ENCODE results near the gene FAM170B. TPM values are rescaled to one million over a fixed set of nuclear protein-coding genes. Genes with fewer than 3 reads are reported as not detected.

The FAM170B gene
- total and polyA plus RNA-seq, 5 donors = not detected

DNA sequence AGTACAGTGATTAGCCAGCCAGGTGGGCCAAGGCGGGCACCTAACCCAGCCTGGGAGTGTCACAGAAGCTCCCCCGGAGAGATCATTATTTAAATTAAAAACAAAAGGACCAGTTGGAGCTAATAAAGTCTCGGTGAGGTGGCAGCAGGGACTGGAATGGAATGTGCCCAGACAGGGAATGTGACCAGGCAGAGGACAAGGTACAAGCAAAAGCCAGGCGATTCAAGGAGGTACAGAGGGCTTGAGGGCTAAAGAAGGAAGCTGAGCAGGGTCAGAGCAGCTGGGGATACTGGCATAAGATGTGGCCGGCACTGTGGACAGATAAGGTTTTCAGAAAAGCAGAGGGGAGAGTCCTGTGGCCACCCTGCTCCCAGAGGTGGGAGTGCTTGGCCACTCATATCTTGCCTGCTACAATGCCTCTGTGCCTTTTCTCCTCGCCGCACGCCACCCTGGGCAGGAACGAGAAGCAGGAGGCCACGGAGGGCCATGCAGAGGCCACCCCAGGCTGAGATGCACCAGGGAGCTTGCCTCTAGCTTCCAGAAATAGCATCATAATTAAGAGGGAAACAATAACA lies 41.2 kb upstream of the FAM170B start:
- no peak overlapping the region for H3K4me3 ChIP-seq (ENCODE audit: low read length)
- intact Hi-C loops (cut with DNase I) = no loop called here
- peaks cover 11% of the 10 kb centered on the region for H3K4me1 ChIP-seq (ENCODE audit: control insufficient read depth, insufficient read depth, low read length)
- 85% methylated on average over 10 of the region's 10 CpGs for whole genome bisulfite sequencing
- ATAC-seq = no peak
- H3K9me3 ChIP-seq (ENCODE audit: control insufficient read depth, low read length) = no peaks in the 10 kb centered on the region
- H3K27me3 ChIP-seq (ENCODE audit: control insufficient read depth, insufficient read depth) = no peaks in the 10 kb centered on the region
- no peak for DNase-seq
- no peak overlapping the region for H3K27ac ChIP-seq (ENCODE audit: low read length)

DNA sequence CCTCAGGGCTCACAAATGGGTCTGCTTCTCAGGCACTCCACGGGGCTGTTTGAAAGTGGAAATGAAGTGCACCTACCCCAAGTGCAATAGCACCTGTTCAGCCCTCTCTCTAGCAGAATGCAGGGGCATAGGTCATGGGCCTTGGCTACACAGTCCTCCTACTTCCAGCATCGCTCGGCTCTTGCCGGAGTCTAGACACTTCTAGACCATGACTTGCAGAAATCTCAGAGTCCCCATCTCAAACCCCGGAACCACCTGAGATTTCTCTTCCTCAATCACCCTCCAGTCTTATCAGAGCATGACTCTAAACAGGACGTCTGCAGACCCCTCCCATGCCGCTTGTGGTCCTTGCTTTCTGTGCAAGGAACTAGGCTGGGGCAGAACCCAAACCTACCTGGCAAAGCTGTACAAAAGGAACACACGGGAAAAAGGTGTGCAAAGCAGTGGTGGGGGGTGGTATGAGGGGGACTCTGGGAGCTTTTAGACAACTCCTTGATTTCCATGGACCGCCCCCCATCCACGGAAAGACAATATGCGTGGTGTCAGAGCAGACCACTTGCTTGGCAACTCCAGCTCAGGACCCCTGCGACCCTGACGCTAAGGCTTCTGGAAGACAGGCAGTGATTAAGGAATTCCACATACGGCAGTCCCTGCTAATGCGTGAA lies 40.6 kb upstream of the FAM170B start:
- 80% methylated on average over 15 of the region's 15 CpGs for WGBS
- DNase-seq (no peak), ATAC-seq (no peak)
- Histone ChIP-seq H3K27ac (ENCODE audit: low read length) (no peak overlapping the region), H3K4me1 (ENCODE audit: control insufficient read depth, insufficient read depth, low read length) (peaks cover 11% of the 10 kb centered on the region), H3K27me3 (ENCODE audit: control insufficient read depth, insufficient read depth) (no peaks in the 10 kb centered on the region), H3K4me3 (ENCODE audit: low read length) (no peak overlapping the region), H3K9me3 (ENCODE audit: control insufficient read depth, low read length) (no peaks in the 10 kb centered on the region)
- intact Hi-C loops (cut with DNase I) = no loop called here

DNA sequence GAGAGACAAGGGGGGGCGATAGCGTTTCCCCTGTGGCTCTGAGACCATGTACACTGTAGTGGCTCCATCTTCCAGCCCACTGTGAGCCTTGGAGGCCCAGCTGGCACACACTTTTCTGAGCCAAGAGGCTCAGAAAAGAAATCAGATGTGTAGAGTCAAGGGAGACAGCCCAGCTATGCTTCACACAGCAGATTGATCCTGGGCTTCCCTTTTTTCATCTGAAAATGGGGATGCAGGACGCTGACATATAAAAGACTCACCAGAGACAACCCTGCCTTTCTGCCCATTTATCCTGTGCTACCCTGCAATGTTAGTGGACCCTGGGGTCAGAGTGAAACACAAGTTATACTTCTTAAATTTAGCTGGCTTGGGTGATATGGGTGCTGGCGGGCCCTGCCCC lies 40.0 kb upstream of the FAM170B start:
- H3K4me1 ChIP-seq (ENCODE audit: control insufficient read depth, insufficient read depth, low read length) = peaks cover 11% of the 10 kb centered on the region
- intact Hi-C loops (cut with DNase I) = no loop called here
- DNase-seq (no peak), ATAC-seq (no peak)
- no peaks in the 10 kb centered on the region for H3K9me3 ChIP-seq (ENCODE audit: control insufficient read depth, low read length)
- WGBS = 77% methylated on average over 4 of the region's 4 CpGs
- no peak overlapping the region for H3K27ac ChIP-seq (ENCODE audit: low read length)
- no peaks in the 10 kb centered on the region for H3K27me3 ChIP-seq (ENCODE audit: control insufficient read depth, insufficient read depth)
- no peak overlapping the region for H3K4me3 ChIP-seq (ENCODE audit: low read length)

DNA sequence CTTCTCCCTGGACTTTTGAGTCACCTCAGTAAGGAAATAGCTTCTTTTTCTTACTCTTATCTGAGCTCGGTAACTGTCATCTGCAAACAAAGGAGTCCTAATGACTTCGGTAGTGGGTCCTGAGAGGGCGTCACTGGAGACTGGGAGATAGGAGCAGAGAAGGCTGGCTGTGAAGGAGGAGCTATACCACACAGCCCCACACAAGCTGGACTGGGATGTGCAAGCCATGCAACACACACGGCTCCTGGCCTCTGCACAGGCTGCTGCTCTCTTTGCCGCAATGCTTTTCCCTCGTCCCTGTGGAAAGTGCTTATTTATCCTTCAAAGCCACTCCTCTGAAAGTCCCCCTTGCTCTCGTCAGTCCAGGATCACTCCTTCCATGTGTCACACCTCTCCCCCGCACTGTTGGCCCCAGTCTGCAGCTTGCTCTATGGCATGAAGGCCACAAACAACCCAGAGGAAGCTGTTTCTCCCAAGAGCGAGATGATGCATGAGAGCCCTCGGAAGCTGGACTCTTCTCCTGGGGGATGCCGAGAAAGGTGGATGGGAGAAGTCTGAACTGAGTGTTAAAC lies 39.5 kb upstream of the FAM170B start:
- WGBS = 88% methylated on average over 11 of the region's 11 CpGs
- Histone ChIP-seq H3K4me1 (ENCODE audit: control insufficient read depth, insufficient read depth, low read length) (peaks cover 11% of the 10 kb centered on the region), H3K27ac (ENCODE audit: low read length) (no peak overlapping the region), H3K27me3 (ENCODE audit: control insufficient read depth, insufficient read depth) (no peaks in the 10 kb centered on the region), H3K4me3 (ENCODE audit: low read length) (no peak overlapping the region), H3K9me3 (ENCODE audit: control insufficient read depth, low read length) (no peaks in the 10 kb centered on the region)
- DNase-seq (no peak), ATAC-seq (no peak)
- intact Hi-C loops (cut with DNase I) = no loop called here

DNA sequence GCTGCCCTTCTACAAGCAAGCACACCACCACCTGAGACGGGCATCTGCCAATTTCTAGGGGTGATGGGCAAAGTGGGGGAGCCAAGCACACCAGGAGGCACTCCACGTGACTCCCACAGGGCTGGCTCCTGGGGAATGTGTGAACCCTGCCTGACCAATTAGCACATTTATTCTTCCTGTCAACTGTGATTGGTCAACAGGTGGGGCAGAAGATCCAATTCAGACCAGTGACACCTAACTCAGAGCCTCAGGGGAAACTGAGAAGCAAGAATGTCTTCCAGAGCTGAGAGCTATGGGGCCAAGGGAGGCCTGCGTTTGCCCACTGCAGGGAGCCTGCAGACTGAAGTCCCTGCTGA lies 38.9 kb upstream of the FAM170B start:
- Histone ChIP-seq H3K9me3 (ENCODE audit: control insufficient read depth, low read length) (no peaks in the 10 kb centered on the region), H3K27me3 (ENCODE audit: control insufficient read depth, insufficient read depth) (no peaks in the 10 kb centered on the region), H3K4me1 (ENCODE audit: control insufficient read depth, insufficient read depth, low read length) (peaks cover 11% of the 10 kb centered on the region), H3K4me3 (ENCODE audit: low read length) (no peak overlapping the region), H3K27ac (ENCODE audit: low read length) (no peak overlapping the region)
- intact Hi-C loops (cut with DNase I) = no loop called here
- ATAC-seq (no peak), DNase-seq (no peak)
- 94% methylated on average over 3 of the region's 3 CpGs for WGBS

- WGBS = 91% methylated on average over 4 of the region's 4 CpGs
- no peak overlapping the region for H3K4me3 ChIP-seq (ENCODE audit: low read length)
- intact Hi-C loops (cut with DNase I) = no loop called here
Measured at GRCh38 chr10:49172061-49172776, 38.4 kb upstream of the FAM170B start.

DNA sequence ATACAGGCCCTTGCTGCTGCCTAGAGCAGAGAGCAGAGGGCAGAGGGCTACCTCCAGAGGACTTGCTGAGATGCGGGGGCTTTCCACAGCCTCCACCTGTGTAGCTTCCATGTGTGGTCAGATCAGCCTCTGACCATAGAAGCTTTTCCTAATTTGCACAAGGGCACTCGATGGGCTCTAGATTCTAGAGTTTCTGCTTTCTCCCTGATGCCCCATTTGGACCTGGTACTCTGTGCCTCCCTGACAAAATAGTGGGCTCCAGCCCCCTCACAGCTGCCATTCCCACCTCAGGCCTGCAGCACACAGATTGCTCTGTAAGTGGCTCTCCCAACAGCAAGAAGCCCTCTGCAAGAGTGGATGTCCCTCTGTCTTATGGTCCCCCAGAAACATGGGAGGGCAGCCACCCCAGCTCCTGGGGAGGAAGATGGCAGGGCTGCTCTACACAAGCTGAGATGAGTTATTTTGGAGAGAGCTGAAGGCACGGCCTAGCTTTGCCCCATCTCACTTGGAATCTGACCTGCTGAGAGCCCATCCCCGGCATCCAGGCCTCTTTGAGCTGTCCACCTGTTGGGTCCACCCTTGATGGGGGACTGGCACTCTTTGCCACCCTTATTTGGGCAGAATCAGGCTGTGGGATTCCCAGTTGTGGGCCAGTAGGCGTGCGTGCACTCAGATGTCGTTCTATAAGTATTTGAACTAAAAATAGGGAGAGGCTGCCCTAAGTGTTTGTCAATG lies 37.7 kb upstream of the FAM170B start:
- no peak overlapping the region for H3K4me3 ChIP-seq (ENCODE audit: low read length)
- no peaks in the 10 kb centered on the region for H3K9me3 ChIP-seq (ENCODE audit: control insufficient read depth, low read length)
- intact Hi-C loops (cut with DNase I) = no loop called here
- ATAC-seq (no peak), DNase-seq (no peak)
- no peaks in the 10 kb centered on the region for H3K27me3 ChIP-seq (ENCODE audit: control insufficient read depth, insufficient read depth)
- 86% methylated on average over 7 of the region's 7 CpGs for WGBS
- peaks cover 7% of the 10 kb centered on the region for H3K4me1 ChIP-seq (ENCODE audit: control insufficient read depth, insufficient read depth, low read length)
- H3K27ac ChIP-seq (ENCODE audit: low read length) = no peak overlapping the region

More at GRCh38 chr10:49172061-49172776, 38.4 kb upstream of the FAM170B start:
- Histone ChIP-seq H3K9me3 (ENCODE audit: control insufficient read depth, low read length) (no peaks in the 10 kb centered on the region), H3K27me3 (ENCODE audit: control insufficient read depth, insufficient read depth) (no peaks in the 10 kb centered on the region), H3K4me1 (ENCODE audit: control insufficient read depth, insufficient read depth, low read length) (peaks cover 11% of the 10 kb centered on the region), H3K27ac (ENCODE audit: low read length) (no peak overlapping the region)
- DNase-seq (no peak), ATAC-seq (no peak)

DNA sequence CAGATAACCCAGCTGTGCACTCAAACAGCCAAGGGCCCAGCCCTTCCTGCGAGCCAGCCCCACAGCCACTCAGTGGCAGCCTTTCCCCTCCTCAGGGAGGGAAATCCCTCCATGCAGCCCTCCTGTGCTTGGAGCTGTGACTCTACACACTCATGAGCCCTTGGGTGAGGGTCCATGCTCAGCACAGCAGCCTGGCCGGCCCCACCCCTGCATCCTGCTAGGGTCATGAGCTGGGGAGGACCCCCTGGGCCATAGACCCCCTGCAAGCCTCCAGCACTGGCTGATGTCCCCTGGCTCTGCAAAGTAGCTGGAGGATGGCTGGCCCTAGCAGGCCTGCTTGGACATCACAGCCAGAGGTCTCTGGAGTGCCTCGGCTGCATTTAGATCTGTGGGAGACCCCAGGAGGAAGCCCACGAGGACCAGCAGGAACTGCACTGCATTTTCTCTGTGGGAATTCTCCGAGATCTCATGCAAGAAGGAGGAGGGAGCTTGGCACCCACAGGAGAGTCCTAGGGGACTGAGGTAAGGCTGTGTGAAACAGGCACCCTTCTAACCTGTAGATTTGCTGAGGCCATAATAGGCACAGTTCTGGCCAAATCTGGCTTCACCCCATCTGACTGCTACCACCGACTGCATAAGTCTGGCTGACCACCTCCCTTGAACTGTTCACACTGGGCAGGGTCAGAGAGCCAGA lies 37.0 kb upstream of the FAM170B start:
- no peaks in the 10 kb centered on the region for H3K9me3 ChIP-seq (ENCODE audit: control insufficient read depth, low read length)
- H3K4me1 ChIP-seq (ENCODE audit: control insufficient read depth, insufficient read depth, low read length) = peaks cover 4% of the 10 kb centered on the region
- ATAC-seq (no peak), DNase-seq (no peak)
- no peak overlapping the region for H3K27ac ChIP-seq (ENCODE audit: low read length)
- no peaks in the 10 kb centered on the region for H3K27me3 ChIP-seq (ENCODE audit: control insufficient read depth, insufficient read depth)
- 72% methylated on average over 6 of the region's 6 CpGs for WGBS
- no peak overlapping the region for H3K4me3 ChIP-seq (ENCODE audit: low read length)
- intact Hi-C loops (cut with DNase I) = no loop called here

- intact Hi-C loops (cut with DNase I) = loop anchor here in 1 of 4 donors (10.0 kb wide), 1 partner anchor 615 kb away; no protein-coding TSS in a partner anchor
- Histone ChIP-seq H3K27ac (ENCODE audit: low read length) (no peak overlapping the region), H3K4me3 (ENCODE audit: low read length) (no peak overlapping the region), H3K4me1 (ENCODE audit: control insufficient read depth, insufficient read depth, low read length) (peaks cover 2% of the 10 kb centered on the region), H3K9me3 (ENCODE audit: control insufficient read depth, low read length) (no peaks in the 10 kb centered on the region), H3K27me3 (ENCODE audit: control insufficient read depth, insufficient read depth) (no peaks in the 10 kb centered on the region)
- ATAC-seq (no peak), DNase-seq (no peak)
- WGBS = 87% methylated on average over 4 of the region's 4 CpGs
Measured at GRCh38 chr10:49169776-49170175, 36.0 kb upstream of the FAM170B start.

- Histone ChIP-seq H3K27ac (ENCODE audit: low read length) (no peak overlapping the region), H3K27me3 (ENCODE audit: control insufficient read depth, insufficient read depth) (no peaks in the 10 kb centered on the region), H3K4me1 (ENCODE audit: control insufficient read depth, insufficient read depth, low read length) (no peaks in the 10 kb centered on the region), H3K9me3 (ENCODE audit: control insufficient read depth, low read length) (no peaks in the 10 kb centered on the region), H3K4me3 (ENCODE audit: low read length) (no peak overlapping the region)
- DNase-seq = no peak
- ATAC-seq = no peak
- 86% methylated on average over 6 of the region's 6 CpGs for WGBS
- intact Hi-C loops (cut with DNase I) = loop anchor here in 1 of 4 donors (10.0 kb wide), 1 partner anchor 614 kb away; no protein-coding TSS in a partner anchor
Measured at GRCh38 chr10:49168831-49169500, 35.1 kb upstream of the FAM170B start.

Data from right cardiac atrium (tissue), 5 donors.